Measurements from ENCODE around the gene COQ8B.
"Not testable (repeated sequence)": the region's sequence is repeated elsewhere in the genome, so short reads cannot be mapped to it uniquely, and the experiment has no call there.

DNA sequence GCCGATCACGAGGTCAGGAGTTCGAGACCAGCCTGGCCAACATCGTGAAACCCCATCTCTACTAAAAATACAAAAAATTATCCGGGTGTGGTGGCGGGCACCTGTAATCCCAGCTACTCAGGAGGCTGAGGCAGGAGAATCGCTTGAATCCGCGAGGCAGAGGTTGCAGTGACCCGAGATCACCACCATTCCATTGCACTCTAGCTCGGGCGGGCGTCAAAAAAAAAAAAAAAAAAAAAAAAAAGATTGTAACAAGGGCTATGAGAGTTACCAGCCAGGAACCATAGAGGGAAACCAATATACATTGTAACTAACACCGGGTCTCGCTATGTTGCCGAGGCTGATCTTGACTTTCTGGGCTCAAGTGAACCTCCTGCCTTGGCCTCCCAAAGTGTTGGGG is 15.6 kb upstream of the COQ8B start:
- TF ChIP-seq, protein P1, sequence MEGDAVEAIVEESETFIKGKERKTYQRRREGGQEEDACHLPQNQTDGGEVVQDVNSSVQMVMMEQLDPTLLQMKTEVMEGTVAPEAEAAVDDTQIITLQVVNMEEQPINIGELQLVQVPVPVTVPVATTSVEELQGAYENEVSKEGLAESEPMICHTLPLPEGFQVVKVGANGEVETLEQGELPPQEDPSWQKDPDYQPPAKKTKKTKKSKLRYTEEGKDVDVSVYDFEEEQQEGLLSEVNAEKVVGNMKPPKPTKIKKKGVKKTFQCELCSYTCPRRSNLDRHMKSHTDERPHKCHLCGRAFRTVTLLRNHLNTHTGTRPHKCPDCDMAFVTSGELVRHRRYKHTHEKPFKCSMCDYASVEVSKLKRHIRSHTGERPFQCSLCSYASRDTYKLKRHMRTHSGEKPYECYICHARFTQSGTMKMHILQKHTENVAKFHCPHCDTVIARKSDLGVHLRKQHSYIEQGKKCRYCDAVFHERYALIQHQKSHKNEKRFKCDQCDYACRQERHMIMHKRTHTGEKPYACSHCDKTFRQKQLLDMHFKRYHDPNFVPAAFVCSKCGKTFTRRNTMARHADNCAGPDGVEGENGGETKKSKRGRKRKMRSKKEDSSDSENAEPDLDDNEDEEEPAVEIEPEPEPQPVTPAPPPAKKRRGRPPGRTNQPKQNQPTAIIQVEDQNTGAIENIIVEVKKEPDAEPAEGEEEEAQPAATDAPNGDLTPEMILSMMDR (IDR thresholded peaks at IDR 0.05; ENCODE audit: low read depth, low read length, poor library complexity, severe bottlenecking) = not testable (repeated sequence)
- not testable (repeated sequence) for TF ChIP-seq EZH2phosphoT487 (IDR thresholded peaks at IDR 0.05; ENCODE audit: borderline replicate concordance, low read length)

Measured in DOHH2 (cell line).